Lung (tissue), 12 donors: Measurements from ENCODE around the gene ACTA1. TPM values are rescaled to one million over a fixed set of nuclear protein-coding genes. Genes with fewer than 3 reads are reported as not detected.
"Not testable (repeated sequence)": the region's sequence is repeated elsewhere in the genome, so short reads cannot be mapped to it uniquely, and the experiment has no call there.

ENCODE experiments used
- ATAC-seq: fragments of 200-7000 bp; cut with Tn5 transposase; one replicate; pipeline ENCODE4 v1.9.1; 2020; ENCODE audit warnings: moderate number of reproducible peaks; ENCODE audit not compliant: insufficient read depth, low FRiP score
- DNase-seq, 3 donors: peaks; one replicate each; pipeline ENCODE4 v3.0.0-alpha.2; 2013 to 2017
- H3K27ac ChIP-seq, 2 donors: one replicate each; pipeline ENCODE4 v1.5.1; 2013; ENCODE audit warnings: mild to moderate bottlenecking in 2 of 2, moderate library complexity in 2 of 2, control low read depth in 1 of 2, inconsistent platforms in 1 of 2, low read depth in 1 of 2, low read length in 1 of 2
- H3K27me3 ChIP-seq, 3 donors: one replicate each; pipeline ENCODE4 v1.5.1; 2013; ENCODE audit warnings: low read length in 2 of 3; ENCODE audit not compliant: control insufficient read depth in 3 of 3, insufficient read depth in 3 of 3
- H3K36me3 ChIP-seq, 4 donors: one replicate each; pipeline ENCODE4 v1.5.1; 2013; ENCODE audit warnings: low read length in 4 of 4, mild to moderate bottlenecking in 1 of 4, moderate library complexity in 1 of 4; ENCODE audit not compliant: control insufficient read depth in 4 of 4, insufficient read depth in 4 of 4
- H3K4me1 ChIP-seq, 5 donors: one replicate each; pipeline ENCODE4 v1.5.1; 2013; ENCODE audit warnings: low read length in 5 of 5, mild to moderate bottlenecking in 2 of 5, moderate library complexity in 1 of 5; ENCODE audit not compliant: control insufficient read depth in 5 of 5, insufficient read depth in 5 of 5
- H3K4me3 ChIP-seq: one replicate; pipeline ENCODE4 v1.5.1; 2013; ENCODE audit warnings: mild to moderate bottlenecking, control low read depth, moderate library complexity
- H3K9ac ChIP-seq, 2 donors: one replicate each; pipeline ENCODE4 v1.5.1; 2013; ENCODE audit warnings: low read length in 2 of 2, control low read depth in 1 of 2; ENCODE audit not compliant: insufficient read depth in 1 of 2
- H3K9me3 ChIP-seq, 4 donors: one replicate each; pipeline ENCODE4 v1.5.1; 2013; ENCODE audit warnings: low read length in 3 of 4, mild to moderate bottlenecking in 1 of 4, moderate library complexity in 1 of 4; ENCODE audit not compliant: control insufficient read depth in 4 of 4, insufficient read depth in 3 of 4
- WGBS, 2 donors: extraction: QIAGEN DNeasy Blood & Tissue Kit; methylation state at CpG; one replicate each; pipeline ENCODE4 v1.1.7; 2013; 5-methylcytosine and 5-hydroxymethylcytosine counted together
- polyA plus RNA-seq, 2 donors: library from polyadenylated mRNA; stranded (reverse); fragments of 200-250 nt; gene quantifications; one replicate each; pipeline ENCODE4 v1.2.1, GENCODE V29; 2013
- total RNA-seq, 2 donors: library from RNA; depleted of rRNA in 1 of 2; stranded (reverse); fragments of >200 nt in 1 of 2; gene quantifications; one replicate each; pipeline ENCODE4 v1.2.1, GENCODE V29; 2014 to 2021
- TF ChIP-seq, protein P1 (sequence below): IDR thresholded peaks from 2 replicates; pipeline ENCODE4 v1.5.1; 2012; ENCODE audit warnings: mild to moderate bottlenecking; ENCODE audit errors: control extremely low read depth, extremely low read depth
- donor health status: control.
- donor health status: control.
- donor health status: Bipolar disorder and iron deficiency.
- donor health status: healthy.
- donor health status: DM: yes; HTN: yes; CAD: no.

ACTA1 gene
- total and polyA plus RNA-seq, 4 donors = 0.33 to 1.4 (median 0.77) TPM

DNA sequence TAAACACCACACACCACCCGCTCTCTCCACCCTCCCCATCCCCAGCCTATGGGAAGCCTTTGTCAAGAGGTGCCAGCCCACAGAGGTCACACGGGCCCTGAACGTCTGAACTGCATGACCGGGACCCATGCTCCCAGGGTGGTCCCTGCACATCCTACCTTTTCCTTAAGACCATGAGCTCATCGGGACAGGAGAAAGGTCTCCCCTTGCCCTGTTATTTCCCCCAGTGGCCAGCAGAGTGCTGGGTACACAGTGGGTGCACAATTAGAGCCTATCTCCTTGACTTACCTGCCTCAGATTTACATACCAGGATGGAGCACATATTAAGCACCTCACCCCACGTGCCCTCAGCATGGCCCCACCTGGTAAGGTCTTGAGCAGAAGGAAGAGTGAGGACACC is 30.9 kb downstream of the ACTA1 start:
- Histone ChIP-seq H3K27me3 (peaks cover 0 to 45% (median 24%) of the 10 kb centered on the region in 3 donors), H3K4me3 (no peak overlapping the region), H3K9ac (no peak overlapping the region), H3K4me1 (peaks cover 0 to 9% (median 0%) of the 10 kb centered on the region in 5 donors), H3K27ac (no peak overlapping the region), H3K9me3 (peaks cover 0 to 2% (median 0%) of the 10 kb centered on the region in 4 donors), H3K36me3 (no peaks in the 10 kb centered on the region)
- no peak for ATAC-seq
- WGBS, 2 donors = 74 to 78% methylated on average over 6 of the region's 6 CpGs
- TF ChIP-seq, protein P1, sequence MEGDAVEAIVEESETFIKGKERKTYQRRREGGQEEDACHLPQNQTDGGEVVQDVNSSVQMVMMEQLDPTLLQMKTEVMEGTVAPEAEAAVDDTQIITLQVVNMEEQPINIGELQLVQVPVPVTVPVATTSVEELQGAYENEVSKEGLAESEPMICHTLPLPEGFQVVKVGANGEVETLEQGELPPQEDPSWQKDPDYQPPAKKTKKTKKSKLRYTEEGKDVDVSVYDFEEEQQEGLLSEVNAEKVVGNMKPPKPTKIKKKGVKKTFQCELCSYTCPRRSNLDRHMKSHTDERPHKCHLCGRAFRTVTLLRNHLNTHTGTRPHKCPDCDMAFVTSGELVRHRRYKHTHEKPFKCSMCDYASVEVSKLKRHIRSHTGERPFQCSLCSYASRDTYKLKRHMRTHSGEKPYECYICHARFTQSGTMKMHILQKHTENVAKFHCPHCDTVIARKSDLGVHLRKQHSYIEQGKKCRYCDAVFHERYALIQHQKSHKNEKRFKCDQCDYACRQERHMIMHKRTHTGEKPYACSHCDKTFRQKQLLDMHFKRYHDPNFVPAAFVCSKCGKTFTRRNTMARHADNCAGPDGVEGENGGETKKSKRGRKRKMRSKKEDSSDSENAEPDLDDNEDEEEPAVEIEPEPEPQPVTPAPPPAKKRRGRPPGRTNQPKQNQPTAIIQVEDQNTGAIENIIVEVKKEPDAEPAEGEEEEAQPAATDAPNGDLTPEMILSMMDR = no peak
- no peak for DNase-seq

DNA sequence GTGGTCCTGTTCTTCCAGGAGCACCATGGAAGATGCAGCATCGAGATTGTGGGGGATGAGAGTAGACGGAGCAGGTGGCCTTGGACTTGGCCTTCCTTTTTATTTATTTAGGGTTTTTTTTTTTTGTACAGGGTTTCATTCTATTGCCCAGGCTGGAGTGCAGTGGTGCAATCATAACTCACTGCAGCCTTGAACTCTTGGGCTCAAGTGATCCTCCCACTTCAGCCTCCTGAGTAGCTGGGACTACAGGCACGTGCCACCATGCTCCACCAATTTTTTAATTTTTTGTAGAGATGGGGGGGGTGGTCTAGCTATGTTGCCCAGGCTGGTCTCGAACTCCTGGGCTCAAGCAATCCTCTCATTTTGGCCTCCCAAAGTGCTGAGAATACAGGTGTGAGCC is 31.6 kb downstream of the ACTA1 start:
- not testable (repeated sequence) for DNase-seq, ATAC-seq, H3K27ac ChIP-seq, H3K4me1 ChIP-seq, H3K9me3 ChIP-seq, H3K36me3 ChIP-seq, H3K9ac ChIP-seq, H3K4me3 ChIP-seq
- H3K27me3 ChIP-seq = peaks cover 0 to 39% (median 18%) of the 10 kb centered on the region in 3 donors
- WGBS, 2 donors = 75 to 89% methylated on average over 4 of the region's 4 CpGs

GRCh38 chr1:229397762-229398161 is 36.1 kb downstream of the ACTA1 start:
- no peak overlapping the region for H3K9ac ChIP-seq
- no peak overlapping the region for H3K27ac ChIP-seq
- 39 to 49% methylated on average over 5 of the region's 5 CpGs for WGBS, 2 donors
- ATAC-seq (no peak), DNase-seq (no peak)
- no peaks in the 10 kb centered on the region for H3K36me3 ChIP-seq
- H3K27me3 ChIP-seq = peaks cover 0 to 21% (median 0%) of the 10 kb centered on the region in 3 donors
- no peak overlapping the region for H3K4me3 ChIP-seq
- no peaks in the 10 kb centered on the region for H3K9me3 ChIP-seq
- H3K4me1 ChIP-seq = no peaks in the 10 kb centered on the region
- TF ChIP-seq, protein P1 = no peak

DNA sequence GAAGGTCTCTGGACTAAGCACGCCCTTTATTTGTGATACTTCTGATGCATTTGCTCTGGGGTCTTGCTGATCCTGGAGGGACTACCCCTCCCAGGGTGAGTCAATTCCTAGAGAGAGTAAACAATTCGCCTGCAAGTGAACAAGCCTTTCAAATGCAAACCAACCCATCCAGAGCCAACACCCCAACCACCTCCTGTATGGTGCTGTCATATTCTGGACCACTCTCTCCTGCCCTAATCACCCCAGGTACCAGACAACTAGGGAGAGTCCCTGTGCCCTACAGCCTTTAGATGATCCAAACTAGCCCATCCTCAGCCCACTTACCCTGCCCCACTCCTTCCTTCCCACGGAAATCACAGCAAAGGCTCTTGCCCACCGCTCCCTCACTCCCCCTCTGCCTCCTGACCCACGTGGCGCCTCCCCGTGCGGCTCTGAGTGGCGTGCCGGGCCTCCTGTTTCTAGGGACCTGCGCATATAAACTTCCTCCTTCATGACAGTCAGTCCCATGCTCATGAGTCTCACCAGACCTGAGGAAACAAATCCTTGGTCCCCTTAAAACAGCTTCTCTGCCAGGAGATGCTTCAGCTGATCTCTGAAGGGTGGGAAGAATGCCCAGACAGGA is 37.2 kb downstream of the ACTA1 start:
- H3K4me1 ChIP-seq = no peaks in the 10 kb centered on the region
- no peaks in the 10 kb centered on the region for H3K36me3 ChIP-seq
- no peak overlapping the region for H3K27ac ChIP-seq
- no peak overlapping the region for H3K9ac ChIP-seq
- no peak overlapping the region for H3K4me3 ChIP-seq
- peaks cover 0 to 13% (median 0%) of the 10 kb centered on the region in 3 donors for H3K27me3 ChIP-seq
- DNase-seq = no peak
- 34 to 35% methylated on average over 11 of the region's 11 CpGs for WGBS, 2 donors
- no peaks in the 10 kb centered on the region for H3K9me3 ChIP-seq
- no peak for ATAC-seq
- TF ChIP-seq, protein P1 = no peak

DNA sequence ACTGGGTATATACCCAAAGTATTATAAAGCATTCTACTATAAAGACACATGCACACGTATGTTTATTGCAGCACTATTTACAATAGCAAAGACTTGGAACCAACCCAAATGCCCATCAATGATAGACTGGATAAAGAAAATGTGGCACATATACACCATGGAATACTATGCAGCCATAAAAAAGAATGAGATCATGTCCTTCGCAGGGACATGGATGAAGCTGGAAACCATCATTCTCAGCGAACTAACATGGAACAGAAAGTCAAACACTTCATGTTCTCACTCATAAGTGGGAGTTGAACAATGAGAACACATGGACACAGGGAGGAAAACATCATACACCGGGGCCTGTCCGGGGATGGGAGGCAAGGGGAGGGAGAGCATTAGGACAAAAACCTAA is 39.4 kb downstream of the ACTA1 start:
- not testable (repeated sequence) for H3K36me3 ChIP-seq, ATAC-seq, H3K9me3 ChIP-seq, DNase-seq, H3K4me3 ChIP-seq, H3K27me3 ChIP-seq, H3K4me1 ChIP-seq, H3K9ac ChIP-seq, H3K27ac ChIP-seq
- 90 to 91% methylated on average over 5 of the region's 5 CpGs for WGBS, 2 donors
